ENCODE results near the gene IFIT5.

DNA sequence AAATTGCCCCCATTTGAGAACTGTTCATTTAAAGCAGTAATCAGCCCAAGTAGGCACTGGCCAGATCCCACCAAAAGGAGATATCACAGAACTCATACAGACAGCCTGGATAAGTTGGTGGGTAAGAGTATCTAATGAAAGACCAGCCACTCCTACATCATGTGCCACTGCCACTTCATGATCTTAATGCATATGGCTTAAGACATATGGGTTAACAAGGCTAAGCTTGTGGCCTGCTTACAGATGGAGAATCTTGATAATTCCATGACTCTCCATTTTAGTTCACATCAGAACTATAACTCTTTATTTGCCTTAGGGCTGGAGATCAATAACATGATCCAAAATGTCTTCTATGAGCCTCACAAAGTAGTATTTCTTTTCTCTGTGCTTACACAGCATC lies 43.3 kb upstream of the IFIT5 start:
- no peak for TF ChIP-seq POLR2A (IDR thresholded peaks at IDR 0.05)
- TF ChIP-seq, protein P1, sequence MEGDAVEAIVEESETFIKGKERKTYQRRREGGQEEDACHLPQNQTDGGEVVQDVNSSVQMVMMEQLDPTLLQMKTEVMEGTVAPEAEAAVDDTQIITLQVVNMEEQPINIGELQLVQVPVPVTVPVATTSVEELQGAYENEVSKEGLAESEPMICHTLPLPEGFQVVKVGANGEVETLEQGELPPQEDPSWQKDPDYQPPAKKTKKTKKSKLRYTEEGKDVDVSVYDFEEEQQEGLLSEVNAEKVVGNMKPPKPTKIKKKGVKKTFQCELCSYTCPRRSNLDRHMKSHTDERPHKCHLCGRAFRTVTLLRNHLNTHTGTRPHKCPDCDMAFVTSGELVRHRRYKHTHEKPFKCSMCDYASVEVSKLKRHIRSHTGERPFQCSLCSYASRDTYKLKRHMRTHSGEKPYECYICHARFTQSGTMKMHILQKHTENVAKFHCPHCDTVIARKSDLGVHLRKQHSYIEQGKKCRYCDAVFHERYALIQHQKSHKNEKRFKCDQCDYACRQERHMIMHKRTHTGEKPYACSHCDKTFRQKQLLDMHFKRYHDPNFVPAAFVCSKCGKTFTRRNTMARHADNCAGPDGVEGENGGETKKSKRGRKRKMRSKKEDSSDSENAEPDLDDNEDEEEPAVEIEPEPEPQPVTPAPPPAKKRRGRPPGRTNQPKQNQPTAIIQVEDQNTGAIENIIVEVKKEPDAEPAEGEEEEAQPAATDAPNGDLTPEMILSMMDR (IDR thresholded peaks at IDR 0.05) = no peak
